MM.1S (cell line): ENCODE results near the gene KCNG4.

Source experiments
- DNase-seq: peaks from one replicate; pipeline ENCODE4 v3.0.0-alpha.2; 2015
- H2AFZ ChIP-seq: fragments of 300-600 bp; sonication (generic); 2 replicates; pipeline ENCODE4 v1.6.0; 2016; ENCODE audit warnings: antibody characterized with exemption, low read length
- H3F3A ChIP-seq: fragments of 300-600 bp; sonication (generic); 2 replicates; pipeline ENCODE4 v1.6.1; 2016; ENCODE audit warnings: mild to moderate bottlenecking, antibody characterized with exemption, low read length, moderate library complexity, mixed read lengths; ENCODE audit not compliant: insufficient read depth
- H3K27ac ChIP-seq: fragments of 300-600 bp; sonication (generic); 2 replicates; pipeline ENCODE4 v1.5.1; 2016; ENCODE audit warnings: mild to moderate bottlenecking, low read length
- H3K27me3 ChIP-seq: fragments of 300-600 bp; sonication (generic); replicated peaks from 2 replicates; pipeline ENCODE4 v1.6.0; 2016; ENCODE audit warnings: low read length; ENCODE audit not compliant: insufficient read depth
- H3K36me3 ChIP-seq: fragments of 300-600 bp; sonication (generic); replicated peaks from 2 replicates; pipeline ENCODE4 v1.6.1; 2016; ENCODE audit warnings: mild to moderate bottlenecking, low read length, mixed read lengths; ENCODE audit not compliant: insufficient read depth
- H3K4me1 ChIP-seq: fragments of 300-600 bp; sonication (generic); 2 replicates; pipeline ENCODE4 v1.6.1; 2016; ENCODE audit warnings: low read length, mixed read lengths
- H3K4me2 ChIP-seq: fragments of 300-600 bp; sonication (generic); 2 replicates; pipeline ENCODE4 v1.6.0; 2016; ENCODE audit warnings: low read depth, low read length
- H3K4me3 ChIP-seq: fragments of 300-600 bp; sonication (generic); 2 replicates; pipeline ENCODE4 v1.5.1; 2016; ENCODE audit warnings: low read length, mixed read lengths
- H3K79me2 ChIP-seq: fragments of 300-600 bp; sonication (generic); 2 replicates; pipeline ENCODE4 v1.6.1; 2016; ENCODE audit warnings: mixed run types, low read length, mixed read lengths
- H3K9ac ChIP-seq: fragments of 300-600 bp; sonication (generic); 2 replicates; pipeline ENCODE4 v1.6.1; 2016; ENCODE audit warnings: low read length, mixed read lengths
- H3K9me2 ChIP-seq: fragments of 300-600 bp; sonication (generic); replicated peaks from 2 replicates; pipeline ENCODE4 v1.6.1; 2016; ENCODE audit warnings: mild to moderate bottlenecking, low read length, mixed read lengths; ENCODE audit not compliant: insufficient read depth
- H3K9me3 ChIP-seq: fragments of 300-600 bp; sonication (generic); replicated peaks from 2 replicates; pipeline ENCODE4 v1.6.1; 2016; ENCODE audit warnings: mild to moderate bottlenecking, low read length, mixed read lengths; ENCODE audit not compliant: insufficient read depth
- H4K20me1 ChIP-seq: fragments of 300-600 bp; sonication (generic); 2 replicates; pipeline ENCODE4 v1.6.1; 2016; ENCODE audit warnings: mild to moderate bottlenecking, low read length, moderate library complexity, mixed read lengths; ENCODE audit not compliant: insufficient read depth
- EZH2 ChIP-seq: fragments of 300-600 bp; sonication (generic); optimal IDR thresholded peaks from 2 replicates; pipeline ENCODE3; 2017; ENCODE audit warnings: low read depth, mild to moderate bottlenecking, antibody characterized with exemption, low read length, mixed read lengths
- EZH2phosphoT487 ChIP-seq: fragments of 300-600 bp; sonication (generic); IDR thresholded peaks from 2 replicates; pipeline ENCODE4 v1.6.1; 2018; ENCODE audit warnings: antibody characterized with exemption, low read length
- TF ChIP-seq, protein P1 (sequence below): fragments of 300-600 bp; sonication (generic); IDR thresholded peaks from 2 replicates; pipeline ENCODE4 v1.5.1; 2016; ENCODE audit warnings: antibody characterized with exemption, low read length, mixed read lengths

The KCNG4 gene

DNA sequence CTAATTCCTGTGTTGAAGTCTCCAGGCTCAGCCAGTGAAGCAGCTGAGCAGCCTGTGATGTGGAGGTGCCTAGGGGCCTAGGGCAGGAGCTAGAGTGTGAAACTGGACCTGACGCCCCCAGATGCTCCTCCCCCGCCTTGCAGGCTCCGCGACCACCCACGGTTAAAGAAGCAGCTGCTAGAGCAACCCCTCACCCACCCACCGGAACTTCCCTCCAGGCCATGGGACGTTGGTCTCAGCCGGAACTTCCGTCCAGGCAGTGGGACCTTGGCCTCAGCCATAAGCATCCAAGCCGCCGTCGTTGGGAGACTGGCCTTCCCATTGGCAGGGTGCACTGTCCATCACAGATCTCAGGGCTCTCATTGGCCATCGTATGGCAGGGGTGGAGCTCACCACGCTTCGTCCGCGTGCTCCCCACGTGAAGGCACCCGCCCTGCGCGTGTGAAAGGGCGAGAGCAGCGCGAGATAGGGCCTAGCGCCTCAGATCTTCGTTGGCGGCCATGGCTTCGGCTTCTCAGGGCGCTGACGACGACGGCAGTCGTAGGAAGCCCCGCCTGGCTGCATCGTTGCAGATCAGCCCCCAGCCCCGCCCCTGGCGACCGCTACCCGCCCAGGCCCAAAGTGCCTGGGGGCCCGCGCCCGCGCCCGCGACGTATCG is 49.0 kb downstream of the KCNG4 start, which contains the start of gene ADAD2:
Gene ADAD2, plus strand, starts transcription at position 427 of the 658 bp plus-strand sequence. Its CDS starts 74 bp downstream, at position 501.
- Histone ChIP-seq H3K9me3 (no peaks in the 10 kb centered on the region), H3K4me3 (no peak within 1 kb of the TSS), H3K36me3 (no peaks in the 10 kb centered on the region), H4K20me1 (no peaks in the 10 kb centered on the region), H2AFZ (no peak within 1 kb of the TSS), H3K9me2 (no peaks in the 10 kb centered on the region), H3K4me2 (no peak within 1 kb of the TSS), H3K9ac (no peak within 1 kb of the TSS), H3F3A (no peaks in the 10 kb centered on the region), H3K27ac (no peak within 1 kb of the TSS), H3K4me1 (no peaks in the 10 kb centered on the region), H3K27me3 (no peaks in the 10 kb centered on the region), H3K79me2 (peaks cover 10% of the 10 kb centered on the region)
- TF ChIP-seq EZH2 (no peak), EZH2phosphoT487 (no peak)
- TF ChIP-seq, protein P1, sequence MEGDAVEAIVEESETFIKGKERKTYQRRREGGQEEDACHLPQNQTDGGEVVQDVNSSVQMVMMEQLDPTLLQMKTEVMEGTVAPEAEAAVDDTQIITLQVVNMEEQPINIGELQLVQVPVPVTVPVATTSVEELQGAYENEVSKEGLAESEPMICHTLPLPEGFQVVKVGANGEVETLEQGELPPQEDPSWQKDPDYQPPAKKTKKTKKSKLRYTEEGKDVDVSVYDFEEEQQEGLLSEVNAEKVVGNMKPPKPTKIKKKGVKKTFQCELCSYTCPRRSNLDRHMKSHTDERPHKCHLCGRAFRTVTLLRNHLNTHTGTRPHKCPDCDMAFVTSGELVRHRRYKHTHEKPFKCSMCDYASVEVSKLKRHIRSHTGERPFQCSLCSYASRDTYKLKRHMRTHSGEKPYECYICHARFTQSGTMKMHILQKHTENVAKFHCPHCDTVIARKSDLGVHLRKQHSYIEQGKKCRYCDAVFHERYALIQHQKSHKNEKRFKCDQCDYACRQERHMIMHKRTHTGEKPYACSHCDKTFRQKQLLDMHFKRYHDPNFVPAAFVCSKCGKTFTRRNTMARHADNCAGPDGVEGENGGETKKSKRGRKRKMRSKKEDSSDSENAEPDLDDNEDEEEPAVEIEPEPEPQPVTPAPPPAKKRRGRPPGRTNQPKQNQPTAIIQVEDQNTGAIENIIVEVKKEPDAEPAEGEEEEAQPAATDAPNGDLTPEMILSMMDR = no peak
- DNase-seq = no peak

- Histone ChIP-seq H3K9me2 (no peaks in the 10 kb centered on the region), H3K4me2 (peak within 1 kb of the TSS; percentile 52; the same call in 1 of the 2 replicates), H3K9ac (peak within 1 kb of the TSS; percentile 89), H2AFZ (peak within 1 kb of the TSS; percentile 85), H3K27me3 (no peaks in the 10 kb centered on the region), H3K4me3 (peak within 1 kb of the TSS; percentile 85), H3F3A (no peaks in the 10 kb centered on the region), H3K27ac (peak within 1 kb of the TSS; percentile 25; the same call in 1 of the 2 replicates), H3K36me3 (no peaks in the 10 kb centered on the region), H3K79me2 (peaks cover 27% of the 10 kb centered on the region), H3K9me3 (no peaks in the 10 kb centered on the region), H3K4me1 (no peaks in the 10 kb centered on the region), H4K20me1 (no peaks in the 10 kb centered on the region)
- peak; percentile 88 for DNase-seq
- TF ChIP-seq, protein P1 = peak; percentile 70
- TF ChIP-seq EZH2 (no peak), EZH2phosphoT487 (no peak)
Observed at GRCh38 chr16:84186685-84187437, 53.0 kb downstream of the KCNG4 start, which contains the start of gene TAF1C. TSS of gene TAF1C (minus strand) at chr16:84187057. CDS start at chr16:84184988, 2,069 bp downstream.

DNA sequence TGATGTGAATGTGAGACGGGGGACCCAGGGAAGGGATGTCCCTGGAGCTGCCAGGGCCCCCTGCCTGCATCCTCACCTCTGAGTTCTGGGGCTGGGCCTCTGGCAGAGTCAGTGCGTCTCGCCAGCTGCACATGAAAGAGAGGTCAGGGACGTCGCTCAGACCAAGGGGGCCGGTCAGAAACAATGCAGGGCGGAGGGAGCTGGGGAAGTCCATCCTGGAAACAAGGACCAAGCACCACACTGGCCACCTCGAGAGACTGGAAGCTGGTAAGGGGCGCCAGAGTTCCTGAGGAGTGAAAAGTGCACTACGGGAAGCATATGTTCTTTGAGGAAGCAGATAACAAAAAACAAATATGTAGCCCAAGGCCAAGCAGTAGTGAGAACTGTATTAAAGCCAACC is 55.0 kb downstream of the KCNG4 start:
- Histone ChIP-seq H3K4me2 (no peak overlapping the region), H3K36me3 (no peaks in the 10 kb centered on the region), H2AFZ (no peak overlapping the region), H3F3A (no peaks in the 10 kb centered on the region), H3K9me2 (no peaks in the 10 kb centered on the region), H3K9ac (no peak overlapping the region), H3K79me2 (peaks cover 27% of the 10 kb centered on the region), H3K27ac (no peak overlapping the region), H3K27me3 (no peaks in the 10 kb centered on the region), H3K9me3 (no peaks in the 10 kb centered on the region), H3K4me1 (no peaks in the 10 kb centered on the region), H3K4me3 (no peak overlapping the region), H4K20me1 (no peaks in the 10 kb centered on the region)
- DNase-seq = no peak
- TF ChIP-seq EZH2phosphoT487 (no peak), EZH2 (no peak)
- TF ChIP-seq, protein P1 = no peak
